H1 (cell line): Measurements from ENCODE around the gene ARMH4. TPM values are rescaled to one million over a fixed set of nuclear protein-coding genes. Genes with fewer than 3 reads are reported as not detected.

Source experiments
- CTCF ChIA-PET: fragments of 300-600 bp; sonication (Branson Sonifier 250); formaldehyde crosslinking; loops from one replicate; lab custom pipeline; 2021; ENCODE audit not compliant: partially characterized antibody; lab: Charles Lee
- POLR2A ChIA-PET: fragments of 300-600 bp; sonication (Branson Sonifier 250); formaldehyde crosslinking; loops from one replicate; lab custom pipeline; 2021; ENCODE audit warnings: inconsistent platforms; ENCODE audit not compliant: partially characterized antibody; lab: Charles Lee
- DNase-seq, 2 experiments: peaks; one replicate each; pipeline versions ENCODE4 v3.0.0 to v3.0.0-alpha.2; 2010 to 2022; ENCODE audit warnings: low spot score in 2 of 2, low read depth in 1 of 2, mixed read lengths in 1 of 2
- FAIRE-seq: peaks from 2 replicates; lab custom pipeline; 2011; peaks lifted over from hg19 to GRCh38; lab: Jason Lieb, UNC
- H2AFZ ChIP-seq: 2 replicates; pipeline ENCODE4 v1.8.1; 2012; ENCODE audit warnings: low read length, inconsistent platforms
- H2AK5ac ChIP-seq: 2 replicates; pipeline ENCODE4 v1.6.1; 2013; ENCODE audit warnings: low read depth, low read length
- H2BK120ac ChIP-seq: replicated peaks from 2 replicates; pipeline ENCODE3; 2013; ENCODE audit warnings: low read depth, low read length, inconsistent platforms
- H2BK12ac ChIP-seq: 2 replicates; pipeline ENCODE4 v1.6.1; 2013; ENCODE audit warnings: low read depth, low read length
- H2BK15ac ChIP-seq: 2 replicates; pipeline ENCODE4 v1.6.1; 2013; ENCODE audit warnings: low read length
- H2BK20ac ChIP-seq: 2 replicates; pipeline ENCODE4 v1.6.1; 2013; ENCODE audit warnings: low read length
- H2BK5ac ChIP-seq: 2 replicates; pipeline ENCODE4 v1.6.1; 2013; ENCODE audit warnings: low read depth, low read length
- H3K14ac ChIP-seq: 2 replicates; pipeline ENCODE4 v1.6.1; 2013; ENCODE audit warnings: inconsistent platforms; ENCODE audit not compliant: insufficient read length
- H3K18ac ChIP-seq: 2 replicates; pipeline ENCODE4 v1.6.1; 2013; ENCODE audit warnings: low read length; ENCODE audit errors: extremely low read depth
- H3K23ac ChIP-seq: 2 replicates; pipeline ENCODE4 v1.6.1; 2013; ENCODE audit warnings: inconsistent platforms; ENCODE audit not compliant: insufficient read length
- H3K23me2 ChIP-seq: 2 replicates; pipeline ENCODE4 v1.6.1; 2013; ENCODE audit warnings: low read depth, low read length
- H3K27ac ChIP-seq: 2 replicates; pipeline ENCODE4 v1.6.1; 2011; ENCODE audit warnings: low read depth, low read length, inconsistent platforms
- H3K27me3 ChIP-seq, 4 experiments: replicated peaks in 1 of 4; 1 replicate in 1 of 4; 2 replicates in 3 of 4; pipeline versions ENCODE4 v1.6.1 to v1.8.1; 2011 to 2013; ENCODE audit warnings: low read length in 3 of 4, mild to moderate bottlenecking in 3 of 4, inconsistent platforms in 2 of 4, mixed read lengths in 2 of 4, moderate library complexity in 1 of 4; ENCODE audit not compliant: control insufficient read depth in 3 of 4, insufficient read depth in 3 of 4; ENCODE audit errors: extremely low read depth in 1 of 4
- H3K36me3 ChIP-seq, 4 experiments: 2 replicates each; pipeline versions ENCODE4 v1.6.1 to v1.8.1; 2011 to 2013; ENCODE audit warnings: mild to moderate bottlenecking in 4 of 4, low read length in 3 of 4, moderate library complexity in 2 of 4, control low read depth in 1 of 4, inconsistent platforms in 1 of 4; ENCODE audit not compliant: insufficient read depth in 4 of 4, control insufficient read depth in 2 of 4
- H3K4ac ChIP-seq: replicated peaks from 2 replicates; pipeline ENCODE3; 2013; ENCODE audit warnings: low read length, low read depth, mixed read lengths, inconsistent platforms; ENCODE audit not compliant: insufficient read length
- H3K4me1 ChIP-seq, 4 experiments: replicated peaks in 1 of 4; 1 replicate in 1 of 4; 2 replicates in 3 of 4; pipeline versions ENCODE4 v1.6.1 to v1.8.1; 2011 to 2013; ENCODE audit warnings: low read length in 3 of 4, inconsistent platforms in 2 of 4, mixed read lengths in 1 of 4; ENCODE audit not compliant: insufficient read depth in 4 of 4, control insufficient read depth in 3 of 4
- H3K4me2 ChIP-seq, 2 experiments: 2 replicates each; pipeline versions ENCODE4 v1.6.1 to v1.8.1; 2011 to 2013; ENCODE audit warnings: low read depth in 2 of 2, low read length in 2 of 2, control low read depth in 1 of 2, inconsistent platforms in 1 of 2, mild to moderate bottlenecking in 1 of 2; ENCODE audit not compliant: insufficient read depth in 1 of 2
- H3K4me3 ChIP-seq, 4 experiments: fragments of 200-600, 300-600 bp in 1 of 4; sonication (generic), shearing (Covaris generic), sonication (Bioruptor Twin) in 1 of 4; 2 replicates each; pipeline versions ENCODE4 v1.5.1 to v1.8.1; 2011 to 2016; ENCODE audit warnings: low read length in 4 of 4, low read depth in 3 of 4, control low read depth in 2 of 4, inconsistent platforms in 2 of 4, mild to moderate bottlenecking in 2 of 4, mixed read lengths in 1 of 4, moderate library complexity in 1 of 4; ENCODE audit not compliant: insufficient read depth in 2 of 4; ENCODE audit errors: extremely low read depth in 1 of 4
- H3K56ac ChIP-seq: replicated peaks from 2 replicates; pipeline ENCODE3; 2013; ENCODE audit warnings: low read depth, mild to moderate bottlenecking, mixed read lengths, low read length, inconsistent platforms; ENCODE audit not compliant: insufficient read length
- H3K79me1 ChIP-seq: 2 replicates; pipeline ENCODE4 v1.6.1; 2013; ENCODE audit warnings: low read depth, low read length, control low read depth
- H3K79me2 ChIP-seq, 2 experiments: 2 replicates each; pipeline versions ENCODE4 v1.6.1 to v1.8.1; 2012 to 2013; ENCODE audit warnings: low read length in 2 of 2, mild to moderate bottlenecking in 2 of 2, inconsistent platforms in 1 of 2; ENCODE audit not compliant: insufficient read depth in 2 of 2, control insufficient read depth in 1 of 2
- H3K9ac ChIP-seq, 4 experiments: replicated peaks in 1 of 4; 1 replicate in 1 of 4; 2 replicates in 3 of 4; pipeline versions ENCODE4 v1.6.1 to v1.8.1; 2011 to 2013; ENCODE audit warnings: low read depth in 3 of 4, low read length in 3 of 4, control low read depth in 2 of 4, mild to moderate bottlenecking in 2 of 4, moderate library complexity in 2 of 4, inconsistent platforms in 1 of 4; ENCODE audit errors: extremely low read depth in 1 of 4
- H3K9me3 ChIP-seq, 2 experiments: 2 replicates each; pipeline versions ENCODE4 v1.6.1 to v1.8.1; 2012 to 2013; ENCODE audit warnings: mild to moderate bottlenecking in 2 of 2, moderate library complexity in 2 of 2, control low read depth in 1 of 2, inconsistent platforms in 1 of 2, low read depth in 1 of 2, low read length in 1 of 2, mixed read lengths in 1 of 2; ENCODE audit not compliant: insufficient read depth in 2 of 2
- H4K20me1 ChIP-seq, 2 experiments: replicated peaks in 1 of 2; 2 replicates each; pipeline versions ENCODE3 to v1.8.1; 2011 to 2013; ENCODE audit warnings: inconsistent platforms in 2 of 2, low read length in 2 of 2, mild to moderate bottlenecking in 1 of 2; ENCODE audit not compliant: insufficient read depth in 2 of 2, control insufficient read depth in 1 of 2
- H4K5ac ChIP-seq: 2 replicates; pipeline ENCODE4 v1.6.1; 2013; ENCODE audit warnings: low read length, low read depth, mixed read lengths, inconsistent platforms; ENCODE audit not compliant: insufficient read length
- H4K8ac ChIP-seq: 2 replicates; pipeline ENCODE4 v1.8.0; 2013; ENCODE audit warnings: mild to moderate bottlenecking, moderate library complexity, low read length, inconsistent platforms; ENCODE audit not compliant: insufficient read depth; ENCODE audit errors: extremely low read depth
- H4K91ac ChIP-seq: replicated peaks from 2 replicates; pipeline ENCODE3; 2013; ENCODE audit warnings: low read length, mixed read lengths, inconsistent platforms; ENCODE audit not compliant: insufficient read length
- ATF3 ChIP-seq: IDR thresholded peaks from 2 replicates; pipeline ENCODE4 v1.6.1; 2011; ENCODE audit warnings: low read depth, mild to moderate bottlenecking, low read length; ENCODE audit not compliant: insufficient read depth
- CBX8 ChIP-seq: fragments of 300-800, 300-1000 bp; sonication (generic); IDR thresholded peaks from 2 replicates; pipeline ENCODE4 v1.7.1; 2016; ENCODE audit warnings: low read depth, low read length, borderline replicate concordance
- CHD1 ChIP-seq: IDR thresholded peaks from 2 replicates; pipeline ENCODE4 v1.6.1; 2012; ENCODE audit warnings: low read depth, low read length, improper control_type of control experiment
- GABPA ChIP-seq: IDR thresholded peaks from 2 replicates; pipeline ENCODE4 v1.6.1; 2011; ENCODE audit warnings: mild to moderate bottlenecking, low read length, moderate library complexity, borderline replicate concordance; ENCODE audit not compliant: insufficient read depth
- HDAC2 ChIP-seq, 2 experiments: fragments of 300-600 bp in 1 of 2; sonication (generic) in 1 of 2; IDR thresholded peaks; 2 replicates each; pipeline ENCODE4 v1.6.1; 2011 to 2012; ENCODE audit warnings: low read depth in 2 of 2, low read length in 2 of 2, mild to moderate bottlenecking in 2 of 2, moderate library complexity in 2 of 2, borderline replicate concordance in 1 of 2, inconsistent platforms in 1 of 2
- JUND ChIP-seq: IDR thresholded peaks from 2 replicates; pipeline ENCODE4 v1.6.1; 2011; ENCODE audit warnings: mild to moderate bottlenecking, improper control_type of control experiment, low read length
- MAX ChIP-seq: IDR thresholded peaks from 2 replicates; pipeline ENCODE4 v1.6.1; 2012; ENCODE audit warnings: inconsistent platforms
- POLR2A ChIP-seq, 2 experiments: IDR thresholded peaks; 1 replicate in 1 of 2; 2 replicates in 1 of 2; pipeline ENCODE4 v1.6.1; 2011; ENCODE audit warnings: low read depth in 2 of 2, low read length in 2 of 2, mild to moderate bottlenecking in 2 of 2; ENCODE audit errors: control extremely low read depth in 1 of 2
- RNF2 ChIP-seq: fragments of 200-900, 300-1000 bp; sonication (generic); IDR thresholded peaks from 2 replicates; pipeline ENCODE4 v1.7.1; 2016; ENCODE audit warnings: borderline replicate concordance, low read depth, mild to moderate bottlenecking, antibody characterized with exemption, low read length; ENCODE audit not compliant: poor library complexity, severe bottlenecking; ENCODE audit errors: missing control alignments
- SAP30 ChIP-seq: fragments of 300-600 bp; sonication (generic); IDR thresholded peaks from 2 replicates; pipeline ENCODE4 v1.7.1; 2012; ENCODE audit warnings: low read length, moderate library complexity, mild to moderate bottlenecking, inconsistent platforms; ENCODE audit not compliant: insufficient read depth, insufficient replicate concordance
- SIRT6 ChIP-seq: IDR thresholded peaks from one replicate; pipeline ENCODE4 v1.7.1; 2012; ENCODE audit warnings: low read length, inconsistent platforms
- SIX5 ChIP-seq: IDR thresholded peaks from 2 replicates; pipeline ENCODE4 v1.6.1; 2011; ENCODE audit warnings: mild to moderate bottlenecking, low read depth, low read length
- SP4 ChIP-seq: IDR thresholded peaks from 2 replicates; pipeline ENCODE4 v1.6.1; 2012; ENCODE audit warnings: low read length, inconsistent platforms
- SRF ChIP-seq: IDR thresholded peaks from 2 replicates; pipeline ENCODE4 v1.6.1; 2011; ENCODE audit warnings: mild to moderate bottlenecking, low read depth, low read length, moderate library complexity
- WGBS, 2 experiments: shearing (Covaris generic) in 1 of 2; methylation state at CpG; one replicate each; pipeline versions ENCODE4 v1.1.6 to v1.1.7; 2013 to 2015; ENCODE audit warnings: low lambda C conversion rate in 2 of 2, mixed read lengths in 2 of 2, inconsistent platforms in 1 of 2, low coverage in 1 of 2, missing lambda C conversion rate in 1 of 2; ENCODE audit not compliant: insufficient replicate concordance in 2 of 2, insufficient coverage in 1 of 2, insufficient read length in 1 of 2; ENCODE audit errors: extremely low coverage in 1 of 2, missing lambda C conversion rate in 1 of 2; 5-methylcytosine and 5-hydroxymethylcytosine counted together
- polyA plus RNA-seq, 7 experiments: library from polyadenylated mRNA; depleted of rRNA in 3 of 7; stranded (reverse) in 5 of 7; unstranded in 2 of 7; fragments of >200 nt in 5 of 7; fragments of 200-250 nt in 2 of 7; gene quantifications; 1 replicate in 5 of 7; 2 replicates in 1 of 7; 4 replicates in 1 of 7; pipeline versions ENCODE4 v1.2.1 to v1.2.3, GENCODE V29; 2011 to 2013; ENCODE audit warnings: missing spikeins in 2 of 7, mixed read lengths in 2 of 7
- total RNA-seq: library from RNA; stranded (reverse); fragmentation: NEBNext Ultra II Directional; extraction: Animal tissue kit (Norgen Biotek cat#: 25700); gene quantifications from 2 replicates; pipeline ENCODE4 v1.2.1, GENCODE V29; 2021

The ARMH4 gene
- total and polyA plus RNA-seq, 2 of the 8 experiments (the other 6 are each of a cell fraction or from before 2014, with no cell fraction given) = 7.1 to 25.4 TPM

- no peaks in the 10 kb centered on the region for H3K9me3 ChIP-seq
- H3K18ac ChIP-seq = no peak overlapping the region
- H3K4ac ChIP-seq = no peak overlapping the region
- H3K23ac ChIP-seq = no peak overlapping the region
- FAIRE-seq = no peak
- no peak overlapping the region for H2BK120ac ChIP-seq
- no peak overlapping the region for H3K9ac ChIP-seq
- H3K4me3 ChIP-seq = no peak overlapping the region
- H4K5ac ChIP-seq = no peak overlapping the region
- no peaks in the 10 kb centered on the region for H3K79me1 ChIP-seq
- no peak overlapping the region for H4K8ac ChIP-seq
- POLR2A ChIA-PET = no interaction called here
- no peak overlapping the region for H3K56ac ChIP-seq
- H3K36me3 ChIP-seq = peaks cover 0 to 3% (median 0%) of the 10 kb centered on the region in 4 experiments; a peak in 3 of 8 replicates
- no peak overlapping the region for H2BK20ac ChIP-seq
- no peak overlapping the region for H3K14ac ChIP-seq
- no peak overlapping the region for H2BK12ac ChIP-seq
- no peak for DNase-seq
- no peaks in the 10 kb centered on the region for H4K20me1 ChIP-seq
- WGBS, 2 experiments = 100% methylated on average over 1 of the region's 1 CpG; no CpG with 5 or more reads in 1 of the 2 experiments
- peaks cover 0 to 2% (median 0%) of the 10 kb centered on the region in 4 experiments; a peak in 1 of 7 replicates for H3K4me1 ChIP-seq
- no peak overlapping the region for H3K27ac ChIP-seq
- H2AFZ ChIP-seq = no peak overlapping the region
- no peaks in the 10 kb centered on the region for H3K79me2 ChIP-seq
- no peak overlapping the region for H2AK5ac ChIP-seq
- no peak overlapping the region for H2BK5ac ChIP-seq
- H3K4me2 ChIP-seq = no peak overlapping the region
- H3K23me2 ChIP-seq = no peaks in the 10 kb centered on the region
- H3K27me3 ChIP-seq = no peaks in the 10 kb centered on the region
- no peak overlapping the region for H4K91ac ChIP-seq
- CTCF ChIA-PET = interaction anchor here (0.6 to 5.0 kb wide), 8 partner anchors 13 to 133 kb away, joined by 3 to 30 read pairs (median 4); partner anchors contain the start of gene ARMH4
- no peak overlapping the region for H2BK15ac ChIP-seq
- TF ChIP-seq GABPA (no peak), SIRT6 (no peak), POLR2A (IDR thresholded peaks at IDR 0.05; ENCODE audit: control extremely low read depth in 1 of 2, low read depth in 2 of 2, low read length in 2 of 2) (no peak), SRF (no peak), SIX5 (no peak), MAX (no peak), RNF2 (no peak), SP4 (no peak), SAP30 (no peak), CHD1 (no peak), CBX8 (no peak), ATF3 (no peak), JUND (no peak), HDAC2 (IDR thresholded peaks at IDR 0.05; ENCODE audit: borderline replicate concordance in 1 of 2, low read depth in 2 of 2, low read length in 2 of 2) (no peak)
Measured at GRCh38 chr14:58133739-58134138, 18.3 kb downstream of the ARMH4 start.
